Prostate gland (tissue), 2 donors: Measurements from ENCODE around the gene N4BP2L1. TPM values are rescaled to one million over a fixed set of nuclear protein-coding genes. Genes with fewer than 3 reads are reported as not detected.

Experiments
- small RNA-seq, 2 donors: library from RNA; depleted of rRNA; stranded (forward); fragments of <200 nt; gene quantifications; one replicate each; pipeline ENCODE3, GENCODE V24; 2016
- total RNA-seq, 2 donors: library from RNA; depleted of rRNA; stranded (reverse); fragments of >200 nt; gene quantifications; one replicate each; pipeline ENCODE4 v1.1.0, GENCODE V29; 2016

The N4BP2L1 gene
- total RNA-seq, 2 donors from 2014 or later = 20.9 to 22.7 TPM

Small RNA genes lying within 50 kb of the gene (small RNA-seq; reads per million reads assigned to genes)
- gene RF00190 = 0 reads per million in 2 donors

Other genes starting within 250 kb of the N4BP2L1 start
- not detected for gene ZAR1L, start 112.8 kb downstream of the N4BP2L1 start, total RNA-seq
- 1 to 10 TPM; 1.8 to 6.6 TPM for gene BRCA2, start 112.6 kb downstream of the N4BP2L1 start, total RNA-seq
- 100 to 1,000 TPM in 1 of 2 donors, 10 to 100 TPM in 1; 80.9 to 475 TPM for gene N4BP2L2, start 110.7 kb upstream of the N4BP2L1 start, total RNA-seq
- gene PDS5B, start 158.3 kb upstream of the N4BP2L1 start, total RNA-seq = 10 to 100 TPM; 37.0 to 63.3 TPM